GM15510 (cell line): Measurements from ENCODE around the gene KCNJ3.

Experiments used
- POLR2A ChIP-seq: IDR thresholded peaks from 3 replicates; pipeline ENCODE4 v1.6.1; 2011; ENCODE audit warnings: borderline replicate concordance; ENCODE audit not compliant: insufficient read length; ENCODE audit errors: extremely low read depth

The KCNJ3 gene, protein sequence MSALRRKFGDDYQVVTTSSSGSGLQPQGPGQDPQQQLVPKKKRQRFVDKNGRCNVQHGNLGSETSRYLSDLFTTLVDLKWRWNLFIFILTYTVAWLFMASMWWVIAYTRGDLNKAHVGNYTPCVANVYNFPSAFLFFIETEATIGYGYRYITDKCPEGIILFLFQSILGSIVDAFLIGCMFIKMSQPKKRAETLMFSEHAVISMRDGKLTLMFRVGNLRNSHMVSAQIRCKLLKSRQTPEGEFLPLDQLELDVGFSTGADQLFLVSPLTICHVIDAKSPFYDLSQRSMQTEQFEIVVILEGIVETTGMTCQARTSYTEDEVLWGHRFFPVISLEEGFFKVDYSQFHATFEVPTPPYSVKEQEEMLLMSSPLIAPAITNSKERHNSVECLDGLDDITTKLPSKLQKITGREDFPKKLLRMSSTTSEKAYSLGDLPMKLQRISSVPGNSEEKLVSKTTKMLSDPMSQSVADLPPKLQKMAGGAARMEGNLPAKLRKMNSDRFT

DNA sequence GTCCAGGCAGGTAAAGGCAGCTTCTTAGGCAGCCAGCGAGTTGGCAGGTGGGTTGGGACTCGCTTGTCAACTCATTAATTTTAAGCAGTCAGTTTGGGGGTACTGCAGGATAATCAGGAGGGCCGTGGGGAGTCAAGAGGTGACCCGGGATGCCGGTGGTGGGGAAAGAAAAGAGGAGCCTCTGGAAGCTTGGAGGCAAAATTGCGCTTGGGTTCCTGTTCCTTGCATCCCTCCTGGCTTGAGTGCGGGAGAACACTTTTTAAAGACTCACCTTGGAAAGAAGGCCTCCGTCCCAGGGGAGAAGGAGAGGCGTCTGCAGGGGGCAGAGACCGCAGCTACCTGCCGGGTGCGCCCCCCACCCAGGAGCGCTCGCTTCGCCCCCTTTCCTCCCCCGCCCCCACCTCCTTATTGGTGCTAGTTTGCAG lies at the start of gene KCNJ3:
KCNJ3 (plus strand) TSS at position 400 of the 425 bp plus-strand sequence. CDS start 81 bp downstream, outside the sequence.
- TF ChIP-seq POLR2A = no peak

DNA sequence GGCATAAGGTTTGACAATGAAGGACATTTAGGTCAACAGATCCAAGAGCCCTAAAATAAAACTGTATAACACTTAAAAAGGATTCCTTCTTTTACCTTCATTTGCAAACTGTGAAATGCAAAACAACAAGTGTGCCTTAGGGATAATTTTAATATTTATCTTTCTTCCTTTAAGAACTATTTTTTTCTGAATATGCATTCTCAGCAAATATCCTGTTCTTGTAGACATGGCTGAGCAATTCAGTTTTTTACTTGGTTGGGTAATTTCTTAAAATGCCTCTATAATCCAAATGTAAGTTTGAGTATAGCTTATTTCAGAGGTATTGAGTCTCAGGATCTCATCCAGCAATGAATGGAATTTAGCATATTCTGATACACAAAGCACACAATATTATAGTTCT lies 43.0 kb upstream of the KCNJ3 start:
- TF ChIP-seq POLR2A = no peak

DNA sequence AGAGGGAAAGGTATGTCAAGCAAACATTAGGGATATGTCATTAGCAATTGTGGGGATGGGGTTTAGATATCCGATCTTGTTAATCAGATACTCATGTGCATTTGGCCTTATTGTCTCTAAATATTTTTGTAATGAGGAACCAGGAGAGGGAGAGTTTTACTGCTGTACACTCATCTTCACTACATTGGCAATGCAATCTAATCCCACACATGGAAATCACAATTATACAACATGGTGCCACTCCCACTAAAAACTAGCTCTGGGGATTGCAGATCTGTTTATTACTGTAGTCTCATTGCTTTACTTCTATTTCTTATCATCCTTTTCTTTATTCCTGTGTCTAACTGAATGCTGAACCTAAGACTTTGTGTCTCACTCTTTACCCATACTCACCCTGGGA lies 39.6 kb upstream of the KCNJ3 start:
- TF ChIP-seq POLR2A = no peak

DNA sequence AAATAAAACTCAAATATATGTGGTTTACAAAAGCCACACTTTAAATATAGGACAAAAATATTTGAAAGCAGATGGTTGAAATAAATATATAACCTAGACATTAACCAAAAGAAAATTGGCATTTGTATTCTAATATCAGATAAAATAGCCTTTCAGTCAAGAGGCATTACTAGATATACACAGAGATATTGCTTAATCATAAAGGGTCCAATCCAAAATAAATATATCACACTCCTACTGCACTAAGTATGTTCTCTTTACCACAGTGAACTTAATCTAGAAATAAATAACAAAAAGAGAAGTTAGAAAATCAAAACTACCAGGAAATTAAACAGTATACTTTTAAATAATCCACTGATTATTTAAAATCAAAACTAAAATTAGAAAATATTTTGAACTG lies 34.2 kb upstream of the KCNJ3 start:
- no peak for TF ChIP-seq POLR2A

DNA sequence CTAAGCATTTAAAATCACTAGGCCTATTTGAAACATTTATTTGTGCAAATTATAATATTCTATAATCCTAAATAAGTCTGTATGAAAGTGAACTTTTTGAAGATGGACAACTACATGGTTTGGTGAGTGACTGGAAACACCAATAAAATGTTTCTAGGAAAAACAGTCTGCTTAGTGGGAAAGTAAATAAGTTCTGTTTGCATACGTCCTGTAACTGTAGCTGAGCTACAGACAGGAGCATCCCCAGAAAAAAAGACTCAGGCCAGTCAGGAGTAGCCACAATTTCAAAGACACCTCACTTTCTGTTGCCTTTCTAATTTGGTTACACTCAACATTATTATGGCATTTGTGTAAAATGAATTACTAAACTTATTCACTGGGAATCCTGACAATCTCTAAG lies 28.4 kb upstream of the KCNJ3 start:
- no peak for TF ChIP-seq POLR2A

DNA sequence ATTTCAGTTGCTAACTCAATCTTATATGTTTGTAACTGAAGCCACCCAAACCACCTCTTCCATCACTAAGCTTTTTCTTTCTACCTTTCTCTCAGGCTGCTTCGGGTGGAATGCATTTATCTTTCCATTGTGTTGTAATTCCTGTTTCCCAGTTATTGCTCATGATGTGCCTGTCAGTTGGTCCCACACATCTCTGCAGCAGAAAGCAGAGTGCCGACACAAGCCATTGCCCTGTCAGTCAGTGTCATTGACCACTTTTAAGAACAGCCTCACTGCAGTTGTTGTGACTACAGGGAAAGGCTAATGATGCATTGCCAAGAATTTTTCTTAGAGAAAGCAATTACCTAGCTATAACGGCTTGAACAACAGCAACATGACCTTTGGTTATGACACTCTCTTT lies 24.8 kb upstream of the KCNJ3 start:
- TF ChIP-seq POLR2A = no peak

DNA sequence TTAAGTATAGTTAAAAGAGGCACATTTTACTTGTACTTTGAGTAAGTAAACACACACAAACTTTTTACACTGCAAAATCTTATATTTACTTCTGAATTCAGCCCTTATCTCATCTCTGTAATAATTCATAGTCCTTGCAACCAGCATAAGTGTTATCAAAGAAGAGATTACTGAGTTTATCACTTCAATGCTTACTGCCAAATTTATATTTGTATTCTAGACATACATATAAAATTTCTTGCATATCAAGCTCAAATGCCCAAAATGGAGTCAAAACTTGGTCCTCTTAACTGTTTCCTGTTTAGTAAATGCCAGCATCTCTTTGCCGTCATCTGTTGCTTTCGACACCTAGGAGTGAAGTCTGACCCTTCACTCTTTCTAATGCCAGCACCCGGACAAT lies 21.1 kb upstream of the KCNJ3 start:
- TF ChIP-seq POLR2A = no peak

DNA sequence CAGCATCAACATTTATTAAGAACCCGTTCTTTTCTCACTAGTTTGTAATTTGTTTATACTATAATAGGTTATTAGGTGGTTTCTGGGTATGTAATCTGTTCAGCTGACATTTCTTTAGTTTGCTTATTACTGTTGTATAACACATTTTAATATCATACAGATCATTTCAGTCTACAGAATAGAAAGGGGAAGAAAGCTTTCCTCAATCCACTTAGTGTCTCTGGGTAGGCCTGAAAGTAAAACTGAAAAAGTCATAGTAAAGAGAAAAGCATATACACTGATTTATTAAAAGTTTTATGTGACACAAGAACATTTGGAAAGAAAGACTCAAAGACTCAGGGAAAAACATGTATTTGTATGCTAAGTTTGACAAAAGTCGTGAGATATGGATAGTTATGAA lies 16.8 kb upstream of the KCNJ3 start:
- no peak for TF ChIP-seq POLR2A

DNA sequence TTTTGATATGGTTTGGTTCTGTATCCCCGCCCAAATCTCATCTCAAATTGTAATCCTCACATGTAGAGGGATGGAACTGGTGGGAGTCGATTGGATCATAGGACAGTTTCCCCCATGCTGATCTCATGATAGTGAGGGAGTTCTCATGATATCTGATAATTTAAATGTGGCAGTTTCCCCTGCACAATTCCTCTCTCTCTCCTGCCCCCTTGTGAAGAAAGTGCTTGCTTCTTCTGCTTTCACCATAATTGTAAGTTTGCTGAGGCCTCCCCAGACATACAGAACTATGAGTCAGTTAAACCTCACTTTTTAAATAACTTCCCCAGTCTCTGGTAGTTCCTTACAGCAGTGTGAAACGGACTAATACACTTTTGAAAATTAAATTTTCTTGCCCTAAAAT lies 12.3 kb upstream of the KCNJ3 start:
- no peak for TF ChIP-seq POLR2A

DNA sequence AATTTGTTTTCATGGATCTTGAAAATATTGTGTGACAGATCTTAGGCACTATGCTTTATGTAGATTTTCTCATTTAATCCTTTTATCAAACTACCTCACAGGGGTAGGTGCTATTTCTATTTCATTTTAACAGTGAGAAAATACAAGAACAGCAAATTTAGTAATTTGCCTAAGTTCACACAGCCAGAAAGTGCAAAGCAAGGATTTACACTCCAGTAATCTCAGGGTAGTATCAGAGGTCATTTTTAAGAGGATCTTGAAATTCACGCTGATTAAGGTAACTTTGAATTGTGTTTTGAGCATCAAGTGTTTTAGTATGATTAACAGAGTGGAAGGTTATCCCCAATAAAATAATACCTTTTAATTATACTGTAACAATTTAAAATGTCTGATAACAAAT lies 10.1 kb upstream of the KCNJ3 start:
- no peak for TF ChIP-seq POLR2A

DNA sequence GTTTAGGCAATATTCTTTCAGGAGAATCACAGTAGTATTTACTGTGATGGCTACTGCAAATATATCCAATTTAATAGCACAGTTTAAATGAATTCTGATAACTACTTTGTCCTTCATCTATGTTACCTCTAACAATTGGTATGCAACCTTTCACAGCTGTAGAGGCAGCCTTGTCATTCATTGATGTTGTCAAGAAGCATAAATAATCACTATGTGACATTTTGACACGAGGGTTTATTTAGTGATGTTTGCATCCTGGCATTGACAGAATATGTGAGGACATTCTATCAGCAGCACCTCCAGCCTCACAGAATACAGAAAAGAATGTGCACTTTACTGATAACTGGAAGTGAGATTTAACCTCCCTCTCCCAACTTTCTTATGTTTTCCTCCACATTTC lies 9.3 kb upstream of the KCNJ3 start:
- TF ChIP-seq POLR2A = no peak

DNA sequence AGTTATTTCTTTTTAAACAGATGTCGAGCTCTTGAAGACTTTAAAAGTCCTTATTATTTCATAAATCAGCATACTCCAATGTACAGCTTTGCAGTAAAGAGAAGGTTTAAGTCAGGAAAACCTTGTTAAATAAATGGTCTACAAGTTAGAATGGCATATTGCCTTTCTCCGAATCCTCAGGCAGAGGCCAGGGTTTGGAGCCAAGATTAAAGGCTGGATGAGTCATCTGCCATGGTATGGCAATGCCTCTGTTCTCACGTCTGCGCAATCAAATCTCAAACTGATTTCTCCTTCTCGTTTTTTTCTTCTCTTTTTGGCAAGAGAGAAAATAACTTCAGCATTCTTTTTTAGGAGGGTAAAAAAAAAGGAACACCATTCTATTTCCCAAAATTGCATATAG lies 5.6 kb upstream of the KCNJ3 start:
- no peak for TF ChIP-seq POLR2A

DNA sequence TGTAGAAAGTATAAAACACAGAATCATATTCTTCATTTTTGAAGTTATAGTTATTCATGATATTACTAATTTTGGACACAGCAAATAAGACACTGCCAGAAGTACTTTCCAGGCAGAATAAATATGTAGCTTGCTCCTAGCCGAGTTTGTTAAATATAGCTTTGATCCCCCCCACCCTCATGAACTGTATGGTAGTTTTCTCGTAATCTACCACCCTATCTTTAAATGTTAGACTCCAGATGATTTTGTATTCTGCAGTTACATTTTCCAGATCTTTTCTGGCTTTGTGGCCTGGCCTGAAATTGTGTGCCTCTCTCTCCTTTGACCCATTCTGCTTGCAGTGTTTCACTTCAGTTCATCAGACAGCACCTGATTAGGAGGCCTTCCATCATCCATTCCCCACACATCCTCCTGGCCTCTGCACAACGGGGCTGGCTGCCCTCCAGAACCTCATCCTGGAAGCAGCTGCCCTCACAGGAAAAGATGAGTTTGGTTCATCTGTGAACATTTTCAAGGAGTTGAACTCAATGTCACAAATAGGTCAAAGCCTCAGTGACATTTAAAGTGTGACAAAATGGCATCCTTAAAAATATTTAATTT lies 4.7 kb upstream of the KCNJ3 start:
- no peak for TF ChIP-seq POLR2A

DNA sequence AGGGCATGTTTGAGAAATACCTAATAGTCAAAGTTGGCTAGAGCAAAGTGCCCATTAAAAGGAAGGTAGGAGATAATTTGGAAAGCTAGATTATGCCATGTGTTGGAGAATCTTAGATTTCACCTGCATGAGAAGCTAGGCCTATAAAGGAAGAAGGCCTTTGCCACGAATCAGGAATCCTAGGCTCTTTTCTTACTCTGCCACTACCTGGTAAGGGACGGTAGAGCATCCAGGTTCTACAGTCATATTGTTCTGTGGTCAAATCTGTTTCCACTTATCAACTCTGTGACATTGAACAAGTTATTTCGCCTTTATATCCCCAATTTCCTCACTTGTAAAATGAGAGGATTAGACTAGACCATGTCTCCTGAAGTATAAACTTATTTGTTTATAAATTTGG lies 3.6 kb upstream of the KCNJ3 start:
- no peak for TF ChIP-seq POLR2A

DNA sequence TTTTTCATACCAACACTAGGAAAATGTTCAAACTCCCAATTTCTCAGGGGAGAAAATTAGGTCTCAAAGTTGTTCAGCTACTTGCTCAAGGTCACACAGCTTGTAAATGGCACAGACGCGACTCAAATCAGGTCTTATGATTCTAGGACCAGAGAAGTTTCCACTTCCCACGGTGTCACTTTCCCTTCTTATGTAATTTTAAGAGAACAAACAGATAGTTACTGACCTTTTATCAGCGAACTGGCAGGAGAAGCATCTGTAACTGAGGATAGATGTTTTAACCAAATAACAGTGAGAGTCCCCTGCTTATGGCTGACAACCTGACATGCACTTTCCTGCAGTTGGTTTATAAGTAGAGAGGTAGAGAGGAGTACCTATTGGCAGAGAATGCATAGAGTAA lies 2.1 kb upstream of the KCNJ3 start:
- TF ChIP-seq POLR2A = no peak

DNA sequence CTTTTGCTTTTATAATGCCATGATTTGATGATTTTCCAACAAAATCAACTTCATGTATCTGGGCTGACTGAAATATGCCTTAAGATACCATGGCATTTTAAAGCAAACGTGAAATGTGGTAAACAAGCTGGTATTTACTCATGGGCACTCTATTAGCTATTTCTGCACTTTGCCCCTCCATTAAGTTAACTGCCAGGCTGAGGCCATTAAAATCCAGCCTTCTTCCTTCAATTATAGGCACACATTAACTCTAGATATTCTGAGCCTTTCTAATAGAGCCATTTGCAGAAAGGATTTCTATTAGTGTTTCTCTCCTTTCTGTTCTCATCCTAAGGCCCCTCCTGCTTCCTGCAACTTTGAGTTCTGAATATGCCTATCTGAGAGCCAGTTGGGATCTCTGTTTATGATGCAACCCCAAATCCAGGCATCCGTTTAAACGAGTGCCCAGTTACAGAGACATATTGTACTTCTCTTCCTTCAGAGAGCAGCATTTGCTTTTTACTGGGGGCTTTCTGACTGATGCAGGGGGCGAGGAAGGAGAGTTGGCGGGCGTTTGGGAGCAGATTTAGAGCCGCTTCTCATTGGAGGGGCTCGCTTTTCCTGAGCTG lies 1.6 kb upstream of the KCNJ3 start:
- TF ChIP-seq POLR2A = no peak
